H9 (cell line): ENCODE measurements around the gene AATF. TPM values are rescaled to one million over a fixed set of nuclear protein-coding genes. Genes with fewer than 3 reads are reported as not detected.
A peak's percentile ranks its signal among the peaks of the same experiment; 100 is the strongest.

ENCODE experiments used
- DNase-seq: peaks from one replicate; pipeline ENCODE4 v3.0.0-alpha.2; 2017
- H2AFZ ChIP-seq: one replicate; pipeline ENCODE4 v1.6.1; 2013; ENCODE audit warnings: mild to moderate bottlenecking, low read length, control low read depth, moderate library complexity
- H2AK5ac ChIP-seq: 2 replicates; pipeline ENCODE4 v1.6.1; 2013; ENCODE audit warnings: low read length, control low read depth, mixed read lengths; ENCODE audit not compliant: insufficient read length
- H2BK120ac ChIP-seq: one replicate; pipeline ENCODE4 v1.6.1; 2013; ENCODE audit warnings: low read depth, mild to moderate bottlenecking, low read length, control low read depth, inconsistent platforms; ENCODE audit not compliant: poor library complexity, severe bottlenecking
- H2BK12ac ChIP-seq: 2 replicates; pipeline ENCODE4 v1.6.1; 2013; ENCODE audit warnings: low read length, control low read depth, mixed read lengths, low read depth; ENCODE audit not compliant: insufficient read length
- H2BK15ac ChIP-seq: 2 replicates; pipeline ENCODE4 v1.6.1; 2013; ENCODE audit warnings: low read depth, low read length, control low read depth
- H2BK20ac ChIP-seq: one replicate; pipeline ENCODE4 v1.6.1; 2013; ENCODE audit warnings: low read depth, mild to moderate bottlenecking, low read length, control low read depth, inconsistent platforms; ENCODE audit not compliant: poor library complexity, severe bottlenecking
- H2BK5ac ChIP-seq: 2 replicates; pipeline ENCODE4 v1.6.1; 2013; ENCODE audit warnings: low read length, control low read depth, mixed read lengths; ENCODE audit not compliant: insufficient read length
- H3K14ac ChIP-seq: 2 replicates; pipeline ENCODE4 v1.6.1; 2013; ENCODE audit warnings: low read length, control low read depth; ENCODE audit not compliant: insufficient read depth
- H3K18ac ChIP-seq: 2 replicates; pipeline ENCODE4 v1.6.1; 2013; ENCODE audit warnings: low read depth, mild to moderate bottlenecking, mixed read lengths, low read length, control low read depth; ENCODE audit not compliant: insufficient read length
- H3K23ac ChIP-seq: 2 replicates; pipeline ENCODE4 v1.6.1; 2013; ENCODE audit warnings: low read length, control low read depth, mixed read lengths, low read depth; ENCODE audit not compliant: insufficient read length
- H3K23me2 ChIP-seq: 2 replicates; pipeline ENCODE4 v1.6.1; 2013; ENCODE audit warnings: low read depth, mild to moderate bottlenecking, mixed read lengths, low read length, control low read depth; ENCODE audit not compliant: insufficient read length, poor library complexity, severe bottlenecking
- H3K27ac ChIP-seq: 2 replicates; pipeline ENCODE4 v1.5.1; 2013; ENCODE audit warnings: low read length, control low read depth, mixed read lengths, low read depth; ENCODE audit not compliant: insufficient read length
- H3K27me3 ChIP-seq: 2 replicates; pipeline ENCODE4 v1.6.1; 2013; ENCODE audit warnings: low read length, control low read depth, inconsistent platforms; ENCODE audit not compliant: insufficient read depth
- H3K4ac ChIP-seq: 2 replicates; pipeline ENCODE4 v1.6.1; 2013; ENCODE audit warnings: low read depth, mild to moderate bottlenecking, control low read depth, inconsistent platforms, low read length, moderate library complexity
- H3K4me1 ChIP-seq: 2 replicates; pipeline ENCODE4 v1.6.1; 2013; ENCODE audit warnings: low read length, control low read depth, inconsistent platforms; ENCODE audit not compliant: insufficient read depth
- H3K4me2 ChIP-seq: 2 replicates; pipeline ENCODE4 v1.6.1; 2013; ENCODE audit warnings: low read length, control low read depth, mixed read lengths; ENCODE audit not compliant: insufficient read length, insufficient read depth
- H3K56ac ChIP-seq: 2 replicates; pipeline ENCODE4 v1.6.1; 2013; ENCODE audit warnings: low read depth, mild to moderate bottlenecking, mixed read lengths, low read length, control low read depth; ENCODE audit not compliant: insufficient read length
- H3K79me1 ChIP-seq: 2 replicates; pipeline ENCODE4 v1.6.1; 2013; ENCODE audit warnings: low read depth, mild to moderate bottlenecking, moderate library complexity, low read length, control low read depth, inconsistent platforms; ENCODE audit not compliant: insufficient read depth, poor library complexity, severe bottlenecking
- H3K79me2 ChIP-seq: 2 replicates; pipeline ENCODE4 v1.6.1; 2013; ENCODE audit warnings: low read length, control low read depth, inconsistent platforms; ENCODE audit not compliant: insufficient read depth
- H3K9ac ChIP-seq: 2 replicates; pipeline ENCODE4 v1.6.1; 2013; ENCODE audit warnings: low read length, control low read depth, mixed read lengths; ENCODE audit not compliant: insufficient read length; ENCODE audit errors: extremely low read depth
- H3K9me3 ChIP-seq: one replicate; pipeline ENCODE4 v1.6.1; 2013; ENCODE audit warnings: low read depth, low read length, inconsistent platforms; ENCODE audit not compliant: control insufficient read depth
- H3T11ph ChIP-seq: one replicate; pipeline ENCODE4 v1.6.1; 2013; ENCODE audit warnings: mild to moderate bottlenecking, low read length, control low read depth, inconsistent platforms
- H4K20me1 ChIP-seq: one replicate; pipeline ENCODE4 v1.6.1; 2013; ENCODE audit not compliant: control insufficient read depth, insufficient read length, insufficient read depth
- H4K5ac ChIP-seq: 2 replicates; pipeline ENCODE4 v1.6.1; 2013; ENCODE audit warnings: low read depth, mild to moderate bottlenecking, mixed read lengths, low read length, control low read depth; ENCODE audit not compliant: insufficient read length
- H4K8ac ChIP-seq: replicated peaks from 2 replicates; pipeline ENCODE4 v1.6.1; 2013; ENCODE audit warnings: low read length, control low read depth, mixed read lengths, low read depth; ENCODE audit not compliant: insufficient read length
- H4K91ac ChIP-seq: 2 replicates; pipeline ENCODE4 v1.6.1; 2013; ENCODE audit warnings: low read depth, mild to moderate bottlenecking, moderate library complexity, mixed read lengths, low read length, control low read depth; ENCODE audit not compliant: insufficient read length
- H3K27ac Mint-ChIP-seq, 3 experiments: 2 replicates in 2 of 3; 3 replicates in 1 of 3; pipeline ENCODE4 v1.8.0; 2020 to 2021; ENCODE audit warnings: mixed read lengths in 3 of 3, mild to moderate bottlenecking in 1 of 3, moderate library complexity in 1 of 3
- H3K27me3 Mint-ChIP-seq: 2 replicates; pipeline ENCODE4 v1.8.0; 2021; ENCODE audit warnings: low read depth, mild to moderate bottlenecking, moderate library complexity, mixed read lengths
- H3K36me3 Mint-ChIP-seq, 3 experiments: 2 replicates in 2 of 3; 3 replicates in 1 of 3; pipeline ENCODE4 v1.8.0; 2020 to 2021; ENCODE audit warnings: low read depth in 3 of 3, mixed read lengths in 3 of 3; ENCODE audit not compliant: insufficient read depth in 1 of 3
- H3K4me1 Mint-ChIP-seq, 2 experiments: 2 replicates each; pipeline ENCODE4 v1.8.0; 2020; ENCODE audit warnings: mixed read lengths in 2 of 2
- H3K4me3 Mint-ChIP-seq, 2 experiments: 2 replicates in 1 of 2; 3 replicates in 1 of 2; pipeline ENCODE4 v1.8.0; 2020 to 2021; ENCODE audit warnings: mild to moderate bottlenecking in 2 of 2, mixed read lengths in 2 of 2, moderate library complexity in 1 of 2
- H3K9me3 Mint-ChIP-seq, 2 experiments: 2 replicates in 1 of 2; 3 replicates in 1 of 2; pipeline ENCODE4 v1.8.0; 2020; ENCODE audit warnings: mild to moderate bottlenecking in 2 of 2, mixed read lengths in 2 of 2, moderate library complexity in 1 of 2
- CTCF ChIP-seq: fragments of 200-600 bp; sonication (generic); conservative IDR thresholded peaks from 3 replicates; pipeline ENCODE4 v1.8.0; 2021; ENCODE audit warnings: antibody characterized with exemption, mild to moderate bottlenecking
- WGBS: extraction: QIAGEN DNeasy Blood & Tissue Kit; methylation state at CpG from one replicate; pipeline ENCODE4 v1.1.7; 2013; ENCODE audit warnings: missing lambda C conversion rate, low lambda C conversion rate, mixed read lengths; ENCODE audit not compliant: insufficient read length; ENCODE audit errors: extremely low coverage; 5-methylcytosine and 5-hydroxymethylcytosine counted together
- total RNA-seq: library from RNA; stranded (reverse); gene quantifications from 2 replicates; pipeline ENCODE4 v1.2.1, GENCODE V29; 2021

Gene AATF
- total RNA-seq, 1 experiment from 2014 or later, result 69.6 TPM

DNA sequence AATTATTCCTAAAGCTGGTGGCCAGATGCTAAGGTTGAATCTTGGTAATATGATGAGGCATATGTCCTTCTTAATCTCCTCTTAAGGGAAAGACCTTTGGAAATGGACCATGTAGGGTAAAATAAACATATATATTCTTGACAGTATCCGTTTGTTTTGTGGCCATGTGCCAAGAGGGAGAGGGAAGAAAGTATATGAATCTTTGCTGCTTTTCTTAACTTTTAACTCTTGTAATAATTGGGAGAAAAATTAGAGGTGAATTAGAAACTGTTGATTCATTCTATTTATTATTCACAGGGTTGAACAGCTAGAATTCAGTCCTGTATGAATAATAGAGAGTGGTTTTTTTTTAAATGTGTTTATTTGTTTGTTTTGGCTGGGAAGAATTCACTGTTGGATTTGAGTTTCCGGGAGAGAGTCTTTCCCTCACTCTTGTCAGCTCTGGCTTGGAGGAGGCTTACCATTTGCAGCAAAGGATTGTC, 31.6 kb downstream of the AATF start:
- H3K56ac ChIP-seq, result no peak overlapping the region
- peak overlapping the region in 2 of 3 experiments; percentile 4 to 83; a peak in 3 of 7 replicates for H3K27ac Mint-ChIP-seq
- H3K79me1 ChIP-seq, result no peaks in the 10 kb centered on the region
- no peaks in the 10 kb centered on the region for H3K23me2 ChIP-seq
- no peak overlapping the region for H3K4me3 Mint-ChIP-seq
- no peak overlapping the region for H3T11ph ChIP-seq
- no peak overlapping the region for H3K9ac ChIP-seq
- no peak overlapping the region for H4K5ac ChIP-seq
- H3K27ac ChIP-seq, result no peak overlapping the region
- H3K14ac ChIP-seq, result no peak overlapping the region
- H3K23ac ChIP-seq, result no peak overlapping the region
- no peak overlapping the region for H3K4me2 ChIP-seq
- TF ChIP-seq CTCF, result no peak
- peaks cover 3 to 16% (median 4%) of the 10 kb centered on the region in 3 experiments; a peak in 4 of 7 replicates for H3K36me3 Mint-ChIP-seq
- H2AFZ ChIP-seq, result no peak overlapping the region
- no peak overlapping the region for H2BK120ac ChIP-seq
- no CpG with 5 or more reads among the region's 2 CpGs for WGBS
- H2BK15ac ChIP-seq, result no peak overlapping the region
- no peaks in the 10 kb centered on the region for H3K9me3 Mint-ChIP-seq
- no peaks in the 10 kb centered on the region for H4K20me1 ChIP-seq
- no peak overlapping the region for H2BK20ac ChIP-seq
- no peaks in the 10 kb centered on the region for H3K9me3 ChIP-seq
- H3K79me2 ChIP-seq, result 0 out of 2 replicates have a peak, but pooled peaks cover 2% of the 10 kb centered on the region
- no peak overlapping the region for H2AK5ac ChIP-seq
- no peak overlapping the region for H3K18ac ChIP-seq
- H3K4me1 ChIP-seq, result no peaks in the 10 kb centered on the region
- H2BK12ac ChIP-seq, result no peak overlapping the region
- no peak overlapping the region for H2BK5ac ChIP-seq
- DNase-seq, result no peak
- no peak overlapping the region for H3K4ac ChIP-seq
- H3K27me3 ChIP-seq, result no peaks in the 10 kb centered on the region
- H4K91ac ChIP-seq, result no peak overlapping the region
- H3K4me1 Mint-ChIP-seq, result peaks cover 11 to 16% of the 10 kb centered on the region in 2 experiments
- H4K8ac ChIP-seq, result no peak overlapping the region
- H3K27me3 Mint-ChIP-seq, result no peaks in the 10 kb centered on the region
